Left ventricle myocardium inferior (tissue), 1 donor: ENCODE measurements around the gene GAS7. TPM values are rescaled to one million over a fixed set of nuclear protein-coding genes. Genes with fewer than 3 reads are reported as not detected.

Experiments used
- DNase-seq: peaks from one replicate; pipeline ENCODE4 v3.0.0-alpha.2; 2020
- H3K27ac ChIP-seq: fragments of 200-600 bp; replicated peaks from 2 replicates; pipeline ENCODE4 v1.8.0; 2021
- H3K27me3 ChIP-seq: fragments of 200-600 bp; 2 replicates; pipeline ENCODE4 v1.8.0; 2021; ENCODE audit warnings: low read depth
- H3K36me3 ChIP-seq: fragments of 200-600 bp; 2 replicates; pipeline ENCODE4 v1.8.0; 2021
- H3K4me1 ChIP-seq: fragments of 200-600 bp; 2 replicates; pipeline ENCODE4 v1.8.0; 2021
- H3K4me3 ChIP-seq: fragments of 200-600 bp; 2 replicates; pipeline ENCODE4 v1.8.0; 2021; ENCODE audit warnings: mild to moderate bottlenecking, moderate library complexity
- H3K9me3 ChIP-seq: fragments of 200-600 bp; replicated peaks from 2 replicates; pipeline ENCODE4 v1.8.0; 2021
- CTCF ChIP-seq: fragments of 200-600 bp; IDR thresholded peaks from 2 replicates; pipeline ENCODE4 v1.8.0; 2021; ENCODE audit warnings: antibody characterized with exemption, mild to moderate bottlenecking, borderline replicate concordance
- intact Hi-C: fragments of 100-400 bp; cut with micrococcal nuclease; formaldehyde crosslinking; loops from one replicate; pipeline ENCODE4 v1.11.0; 2022
- total RNA-seq: library from RNA; stranded (reverse); fragmentation: NEBNext Ultra II Directional; extraction: Animal tissue kit (Norgen Biotek cat#: 25700); gene quantifications from one replicate; pipeline ENCODE4 v1.2.1, GENCODE V29; 2021
- donor health status: DM: no; HTN: yes; CAD: no; lungs with severe emphysema.

GAS7 gene
- total RNA-seq, 1 donor from 2014 or later = 87.6 TPM

GRCh38 chr17:10219193-10219592, 20.8 kb upstream of the GAS7 start:
- H3K9me3 ChIP-seq = peaks cover 19% of the 10 kb centered on the region
- no peak overlapping the region for H3K4me3 ChIP-seq
- TF ChIP-seq CTCF = no peak
- H3K36me3 ChIP-seq = no peaks in the 10 kb centered on the region
- peaks cover 4% of the 10 kb centered on the region for H3K27me3 ChIP-seq
- no peak overlapping the region for H3K27ac ChIP-seq
- intact Hi-C loops = no loop called here
- DNase-seq = no peak
- no peaks in the 10 kb centered on the region for H3K4me1 ChIP-seq

GRCh38 chr17:10217916-10218315, 19.5 kb upstream of the GAS7 start:
- no peak for DNase-seq
- Histone ChIP-seq H3K27me3 (peaks cover 4% of the 10 kb centered on the region), H3K36me3 (no peaks in the 10 kb centered on the region), H3K9me3 (peaks cover 16% of the 10 kb centered on the region), H3K27ac (no peak overlapping the region), H3K4me3 (no peak overlapping the region), H3K4me1 (no peaks in the 10 kb centered on the region)
- intact Hi-C loops = no loop called here
- TF ChIP-seq CTCF = no peak

- Histone ChIP-seq H3K27ac (no peak overlapping the region), H3K36me3 (no peaks in the 10 kb centered on the region), H3K27me3 (peaks cover 4% of the 10 kb centered on the region), H3K4me3 (no peak overlapping the region), H3K9me3 (peaks cover 8% of the 10 kb centered on the region), H3K4me1 (no peaks in the 10 kb centered on the region)
- TF ChIP-seq CTCF = no peak
- intact Hi-C loops = no loop called here
- DNase-seq = no peak
These were observed 18.0 kb upstream of the GAS7 start for GRCh38 chr17:10216213-10216938.

- Histone ChIP-seq H3K9me3 (peaks cover 8% of the 10 kb centered on the region), H3K4me3 (no peak overlapping the region), H3K27ac (no peak overlapping the region), H3K4me1 (no peaks in the 10 kb centered on the region), H3K36me3 (no peaks in the 10 kb centered on the region), H3K27me3 (peaks cover 4% of the 10 kb centered on the region)
- DNase-seq = no peak
- intact Hi-C loops = no loop called here
- no peak for TF ChIP-seq CTCF
These were observed 16.9 kb upstream of the GAS7 start for GRCh38 chr17:10215286-10215685.

- intact Hi-C loops = no loop called here
- peaks cover 1% of the 10 kb centered on the region for H3K9me3 ChIP-seq
- peaks cover 7% of the 10 kb centered on the region for H3K4me1 ChIP-seq
- no peak for TF ChIP-seq CTCF
- H3K27me3 ChIP-seq = no peaks in the 10 kb centered on the region
- H3K36me3 ChIP-seq = no peaks in the 10 kb centered on the region
- no peak overlapping the region for H3K4me3 ChIP-seq
- no peak for DNase-seq
- H3K27ac ChIP-seq = no peak overlapping the region
These were observed 13.3 kb upstream of the GAS7 start for GRCh38 chr17:10211666-10212065.
